ENCODE measurements around the gene FAM107A.

FAM107A gene

GRCh38 chr3:58526515-58526957 is 50.7 kb downstream of the FAM107A start:
- DNase-seq (ENCODE audit: extremely low spot score) = no peak
- no peak for TF ChIP-seq CTCF (IDR thresholded peaks at IDR 0.05; ENCODE audit: control extremely low read depth, extremely low read depth, low read depth, missing control alignments)
- ChIA-PET CTCF (interaction anchor here (1.2 to 2.0 kb wide), 3 partner anchors 43 to 220 kb away, joined by 3 to 10 read pairs (median 3); partner anchors contain the start of genes HTD2 and RPP14), POLR2A (interaction anchor here (0.6 kb wide), 1 partner anchor 135 kb away, joined by 4 read pairs; no protein-coding TSS in a partner anchor)

GRCh38 chr3:58524326-58524888 is 52.8 kb downstream of the FAM107A start:
- POLR2A ChIA-PET = no interaction called here

GRCh38 chr3:58522759-58523425 is 54.3 kb downstream of the FAM107A start:
- DNase-seq (ENCODE audit: extremely low spot score) = no peak
- ChIA-PET POLR2A (no interaction called here), CTCF (interaction anchor here (0.9 to 1.9 kb wide), 4 partner anchors 8 to 32 kb away, joined by 3 to 5 read pairs (median 4); no protein-coding TSS in a partner anchor)
- no peak for TF ChIP-seq CTCF (IDR thresholded peaks at IDR 0.05; ENCODE audit: control extremely low read depth, extremely low read depth, low read depth, missing control alignments)

More at GRCh38 chr3:58524326-58524888, 52.8 kb downstream of the FAM107A start:
- no peak for TF ChIP-seq CTCF (IDR thresholded peaks at IDR 0.05; ENCODE audit: control extremely low read depth, extremely low read depth, low read depth, missing control alignments)
- no peak for DNase-seq (ENCODE audit: extremely low spot score)
- CTCF ChIA-PET = interaction anchor here (1.0 to 1.5 kb wide), 5 partner anchors 32 to 347 kb away, joined by 3 read pairs; partner anchors contain the start of gene KCTD6

GRCh38 chr3:58521917-58522631 is 55.1 kb downstream of the FAM107A start:
- TF ChIP-seq CTCF (IDR thresholded peaks at IDR 0.05; ENCODE audit: control extremely low read depth, extremely low read depth, low read depth, missing control alignments) = no peak
- POLR2A ChIA-PET = no interaction called here
- CTCF ChIA-PET = interaction anchor here (1.4 to 1.9 kb wide), 5 partner anchors 9 to 31 kb away, joined by 3 to 5 read pairs (median 4); no protein-coding TSS in a partner anchor
- DNase-seq (ENCODE audit: extremely low spot score) = no peak

GRCh38 chr3:58521336-58521670 is 55.9 kb downstream of the FAM107A start:
- DNase-seq (ENCODE audit: extremely low spot score) = no peak
- ChIA-PET CTCF (interaction anchor here (1.3 to 2.0 kb wide), 4 partner anchors 12 to 214 kb away, joined by 3 to 6 read pairs (median 4); no protein-coding TSS in a partner anchor), POLR2A (no interaction called here)
- no peak for TF ChIP-seq CTCF (IDR thresholded peaks at IDR 0.05; ENCODE audit: control extremely low read depth, extremely low read depth, low read depth, missing control alignments)
